NCI-H187 (cell line): ENCODE results near the gene RAD51C.
A peak's percentile ranks its signal among the peaks of the same experiment; 100 is the strongest.
"Not testable (repeated sequence)": the region's sequence is repeated elsewhere in the genome, so short reads cannot be mapped to it uniquely, and the experiment has no call there.

Experiments used
- DNase-seq, 2 experiments: peaks; one replicate each; lab custom pipeline; 2025; lab: John Stamatoyannopoulos, UW

RAD51C gene

GRCh38 chr17:58692239-58693055, at the start of gene RAD51C:
Gene RAD51C, plus strand, starts transcription at chr17:58692602. Its CDS starts 42 bp downstream, at chr17:58692644.
- peak; percentile 54 to 72 for DNase-seq

GRCh38 chr17:58643147-58643546, 49.3 kb upstream of the RAD51C start:
- DNase-seq, result no peak

GRCh38 chr17:58648236-58648635, 44.2 kb upstream of the RAD51C start:
- DNase-seq, result no peak

GRCh38 chr17:58657962-58658803, 34.2 kb upstream of the RAD51C start:
- DNase-seq, result not testable (repeated sequence)

- DNase-seq, result peak; percentile 55 to 91
Measured at GRCh38 chr17:58658804-58659713, 33.3 kb upstream of the RAD51C start.

GRCh38 chr17:58659714-58660084, 32.7 kb upstream of the RAD51C start:
- not testable (repeated sequence) for DNase-seq

- DNase-seq, result no peak
Measured at GRCh38 chr17:58660621-58661020, 31.8 kb upstream of the RAD51C start.

- DNase-seq, result no peak
Measured at GRCh38 chr17:58661499-58661898, 30.9 kb upstream of the RAD51C start.

- no peak for DNase-seq
Measured at GRCh38 chr17:58664302-58664701, 28.1 kb upstream of the RAD51C start.

GRCh38 chr17:58665946-58666857, 26.2 kb upstream of the RAD51C start:
- DNase-seq, result no peak

- no peak for DNase-seq
Measured at GRCh38 chr17:58666858-58667267, 25.5 kb upstream of the RAD51C start.

- no peak for DNase-seq
Measured at GRCh38 chr17:58667934-58668597, 24.3 kb upstream of the RAD51C start.

GRCh38 chr17:58668598-58668935, 23.8 kb upstream of the RAD51C start:
- DNase-seq, result no peak

GRCh38 chr17:58669853-58670252, 22.5 kb upstream of the RAD51C start:
- DNase-seq, result no peak

- no peak for DNase-seq
Measured at GRCh38 chr17:58671969-58672368, 20.4 kb upstream of the RAD51C start.

GRCh38 chr17:58677194-58677880, 15.1 kb upstream of the RAD51C start:
- DNase-seq, result no peak

- not testable (repeated sequence) for DNase-seq
Measured at GRCh38 chr17:58678287-58678686, 14.1 kb upstream of the RAD51C start.

GRCh38 chr17:58679263-58680037, 13.0 kb upstream of the RAD51C start:
- no peak for DNase-seq

GRCh38 chr17:58680038-58680369, 12.4 kb upstream of the RAD51C start:
- DNase-seq, result no peak
